ENCODE data around the gene ZMYND8. TPM values are rescaled to one million over a fixed set of nuclear protein-coding genes. Genes with fewer than 3 reads are reported as not detected.

ZMYND8 gene
- total and polyA plus RNA-seq, 2 of the 4 experiments (the other 2 are of a cell fraction), result 24.0 to 28.2 TPM

- H4K91ac ChIP-seq (ENCODE audit: insufficient read depth, low read depth, low read length), result peak overlapping the region; percentile 99
- TF ChIP-seq RFX5 (IDR thresholded peaks at IDR 0.05; ENCODE audit: low read depth, low read length) (no peak), ELK1 (IDR thresholded peaks at IDR 0.05; ENCODE audit: borderline replicate concordance, low read depth, low read length) (no peak), POLR2A (IDR thresholded peaks at IDR 0.05; ENCODE audit: low read depth, low read length) (no peak; the same call in 1 of the 2 replicates), USF2 (IDR thresholded peaks at IDR 0.05; ENCODE audit: low read depth, low read length) (no peak), FOS (IDR thresholded peaks at IDR 0.05; ENCODE audit: low read depth, low read length) (no peak), SMC3 (IDR thresholded peaks at IDR 0.05; ENCODE audit: low read depth, low read length) (no peak), NFE2L2 (IDR thresholded peaks at IDR 0.05; ENCODE audit: low read depth, low read length) (no peak), RCOR1 (IDR thresholded peaks at IDR 0.05; ENCODE audit: insufficient replicate concordance, low read length) (no peak), MAZ (IDR thresholded peaks at IDR 0.05; ENCODE audit: borderline replicate concordance, low read depth, low read length) (no peak), MXI1 (IDR thresholded peaks at IDR 0.05; ENCODE audit: borderline replicate concordance, low read depth, low read length) (no peak), RAD21 (IDR thresholded peaks at IDR 0.05; ENCODE audit: low read length) (no peak), BHLHE40 (IDR thresholded peaks at IDR 0.05; ENCODE audit: low read depth, low read length) (no peak), CTCF (conservative IDR thresholded peaks at IDR 0.05; ENCODE audit: low read depth, low read length) (no peak), CHD1 (IDR thresholded peaks at IDR 0.05; ENCODE audit: low read depth, low read length) (no peak)
Observed at GRCh38 chr20:47359530-47360296, 3.2 kb upstream of the ZMYND8 start.

More at GRCh38 chr20:47359530-47360296, 3.2 kb upstream of the ZMYND8 start:
- Histone ChIP-seq H2AK9ac (replicated peaks; ENCODE audit: low read depth, low read length, poor library complexity) (peak overlapping the region; percentile 95), H4K8ac (ENCODE audit: low read depth in 2 of 2, low read length in 2 of 2) (peak overlapping the region; percentile 97 to 98), H2BK20ac (ENCODE audit: low read depth, low read length) (peak overlapping the region; percentile 96), H3K14ac (replicated peaks; ENCODE audit: low read depth, low read length) (peak overlapping the region; percentile 99), H4K5ac (ENCODE audit: low read depth, low read length) (peak overlapping the region; percentile 86), H3K9ac (ENCODE audit: low read depth, low read length) (peak overlapping the region; percentile 77), H3K4me1 (ENCODE audit: control insufficient read depth, insufficient read depth, low read length) (peaks cover 51% of the 10 kb centered on the region), H2BK15ac (ENCODE audit: low read depth, low read length) (peak overlapping the region; percentile 80), H3K9me3 (ENCODE audit: control insufficient read depth, insufficient read depth, low read length) (no peaks in the 10 kb centered on the region), H3K27ac (ENCODE audit: insufficient read depth, low read length) (peak overlapping the region; percentile 98), H3K18ac (ENCODE audit: low read depth, low read length) (peak overlapping the region; percentile 91), H2BK120ac (ENCODE audit: low read depth, low read length) (peak overlapping the region; percentile 99), H3K79me1 (ENCODE audit: low read depth in 1 of 2, low read length in 2 of 2) (peaks cover 4 to 22% of the 10 kb centered on the region in 2 experiments; a peak in 3 of 4 replicates), H3K9me1 (ENCODE audit: insufficient read depth, low read length) (peaks cover 11% of the 10 kb centered on the region), H3K4ac (ENCODE audit: low read depth, low read length) (peak overlapping the region; percentile 98), H3K23ac (ENCODE audit: low read depth, low read length) (peak overlapping the region; percentile 94), H4K20me1 (ENCODE audit: insufficient read depth, low read length) (no peaks in the 10 kb centered on the region), H2AFZ (replicated peaks; ENCODE audit: low read length, poor library complexity) (peak overlapping the region; percentile 83), H2AK5ac (ENCODE audit: low read depth, low read length) (peak overlapping the region; percentile 100), H3K4me3 (ENCODE audit: insufficient read depth, low read depth, low read length) (no peak overlapping the region), H3K56ac (ENCODE audit: extremely low read depth, insufficient read depth, low read length) (peak overlapping the region; percentile 98), H2BK5ac (ENCODE audit: low read depth, low read length, poor library complexity, severe bottlenecking) (peak overlapping the region; percentile 93), H3K4me2 (ENCODE audit: low read depth, low read length) (peak overlapping the region; percentile 2; the same call in 1 of the 2 replicates), H3K27me3 (ENCODE audit: control insufficient read depth, insufficient read depth, low read length) (no peaks in the 10 kb centered on the region), H3K36me3 (ENCODE audit: control insufficient read depth, insufficient read depth, low read length) (no peaks in the 10 kb centered on the region)
- DNase-seq, result no peak
- in situ Hi-C loops (cut with MboI; ENCODE audit: low sequenced_read_pairs), result no loop called here
- intact Hi-C loops (cut with micrococcal nuclease), result loop anchor here (2.0 kb wide), 1 partner anchor 85 kb away; no protein-coding TSS in a partner anchor
- ChIA-PET POLR2A (ENCODE audit: unreplicated experiment) (interaction anchor here (0.9 to 3.4 kb wide), 3 partner anchors 10 to 43 kb away, joined by 4 to 27 read pairs (median 5); no protein-coding TSS in a partner anchor), CTCF (interaction anchor here (0.9 to 2.7 kb wide), 5 partner anchors 22 to 88 kb away, joined by 3 to 15 read pairs (median 3); no protein-coding TSS in a partner anchor)
- WGBS, 2 experiments (ENCODE audit: extremely low coverage in 2 of 2, insufficient read length in 1 of 2), result no CpG with 5 or more reads among the region's 9 CpGs
- no TSS peak for BruUV-seq (replicated peaks)
- no peak for ATAC-seq (ENCODE audit: low read depth)
- dilution Hi-C loops (cut with HindIII; ENCODE audit: low sequenced_read_pairs, unreplicated experiment), result no loop called here

Data from IMR-90 (cell line).